Right renal pelvis (tissue), 4 donors: ENCODE results near the gene VTN. TPM values are rescaled to one million over a fixed set of nuclear protein-coding genes. Genes with fewer than 3 reads are reported as not detected.
A peak's percentile ranks its signal among the peaks of the same experiment; 100 is the strongest.

Experiments used
- DNase-seq, 4 donors: peaks; one replicate each; pipeline ENCODE4 v3.0.0-alpha.2; 2013; ENCODE audit warnings: low read depth in 4 of 4, low spot score in 3 of 4, missing footprints in 1 of 4
- polyA plus RNA-seq, 4 donors: library from polyadenylated mRNA; unstranded; fragments of 120-200 nt; gene quantifications; one replicate each; pipeline ENCODE4 v1.2.1, GENCODE V29; 2013; ENCODE audit not compliant: insufficient read length in 4 of 4

Gene VTN
- 10 to 100 TPM in 3 of 4 donors, 1 to 10 TPM in 1; 9.4 to 21.3 (median 15.2) TPM for polyA plus RNA-seq

DNA sequence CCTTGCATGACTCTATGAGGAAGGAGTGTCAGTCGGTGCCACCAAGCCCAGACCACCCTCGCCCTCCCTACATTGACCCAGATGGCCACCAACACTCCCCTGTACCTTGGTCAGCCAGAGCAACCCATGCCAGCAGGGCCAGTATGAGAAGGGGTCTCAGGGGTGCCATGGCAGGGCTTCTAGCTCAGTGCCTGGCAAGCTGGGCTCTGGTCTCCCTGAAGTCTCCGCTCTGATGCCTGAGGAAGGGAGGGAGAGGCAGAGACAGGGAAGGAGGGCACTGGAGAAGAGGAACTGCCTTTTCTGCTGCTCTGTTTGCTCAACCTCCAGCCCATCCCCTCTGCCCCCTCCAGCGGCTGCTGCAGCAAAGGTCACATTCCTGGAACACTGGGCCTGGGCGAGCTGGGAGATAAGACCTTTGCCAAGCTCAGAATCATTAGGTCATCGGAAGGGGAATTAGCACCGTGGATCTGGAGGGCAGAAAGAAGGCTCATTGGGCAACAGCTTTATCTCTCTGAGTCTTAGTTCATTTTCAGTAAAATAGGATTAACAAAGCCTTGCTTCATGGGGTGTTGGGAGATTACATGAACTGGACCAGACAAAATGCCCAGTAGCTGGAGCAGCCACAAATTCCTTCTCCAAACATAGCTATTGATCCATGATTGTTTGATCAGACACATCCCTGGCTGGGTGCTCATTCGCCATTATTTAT lies at the start of gene VTN:
VTN (minus strand) TSS at position 273 of the 709 bp plus-strand sequence; CDS start at position 169, 104 bp downstream.
- no peak for DNase-seq

DNA sequence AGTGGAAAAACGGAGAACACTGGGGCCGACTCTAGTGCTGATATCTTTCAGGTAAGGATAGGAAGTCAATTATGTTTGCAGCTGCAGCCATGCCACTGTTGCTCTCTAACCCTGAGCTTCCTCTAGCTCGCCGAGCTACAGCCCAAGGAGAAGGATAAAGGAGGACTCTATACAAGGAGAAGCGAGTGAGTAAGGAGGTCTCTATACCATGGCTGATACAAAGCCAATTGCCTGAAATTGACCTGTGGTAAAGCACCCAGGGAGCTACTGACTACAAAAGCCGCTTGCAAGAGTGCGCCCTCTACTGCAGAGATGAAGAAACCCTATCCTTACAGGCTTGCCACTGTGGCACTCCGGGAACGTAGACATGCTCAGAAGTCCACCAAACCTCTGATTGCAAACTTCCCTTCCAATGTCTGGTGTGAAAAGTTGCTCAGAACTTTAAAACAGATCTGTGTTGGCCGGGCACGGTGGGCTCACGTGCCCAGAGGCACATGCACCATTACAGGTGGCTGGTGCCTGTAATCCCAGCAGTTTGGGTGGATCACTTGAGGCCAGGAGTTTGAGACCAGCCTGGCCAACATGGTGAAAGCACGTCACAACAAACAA lies 46.7 kb upstream of the VTN start:
- no peak for DNase-seq

DNA sequence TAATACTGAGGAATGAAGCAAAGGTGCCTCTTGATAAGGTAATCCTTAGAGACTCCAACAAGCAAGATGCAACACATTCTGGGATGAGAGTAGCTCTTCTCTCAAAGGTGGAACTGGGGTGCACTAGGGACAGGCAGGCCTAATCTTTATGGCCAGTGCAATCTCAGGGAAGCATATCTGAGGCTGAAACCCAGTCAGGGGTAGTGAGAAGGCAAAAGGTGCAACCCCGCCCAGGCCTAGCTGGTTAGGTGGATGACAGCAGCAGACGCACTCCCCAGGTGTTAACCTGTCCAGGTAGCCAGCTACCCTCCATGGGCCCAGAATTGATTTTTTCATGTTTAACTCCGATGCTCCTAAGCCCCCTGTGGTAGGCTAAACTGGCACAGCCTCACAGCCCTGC lies 45.8 kb upstream of the VTN start:
- no peak for DNase-seq

DNA sequence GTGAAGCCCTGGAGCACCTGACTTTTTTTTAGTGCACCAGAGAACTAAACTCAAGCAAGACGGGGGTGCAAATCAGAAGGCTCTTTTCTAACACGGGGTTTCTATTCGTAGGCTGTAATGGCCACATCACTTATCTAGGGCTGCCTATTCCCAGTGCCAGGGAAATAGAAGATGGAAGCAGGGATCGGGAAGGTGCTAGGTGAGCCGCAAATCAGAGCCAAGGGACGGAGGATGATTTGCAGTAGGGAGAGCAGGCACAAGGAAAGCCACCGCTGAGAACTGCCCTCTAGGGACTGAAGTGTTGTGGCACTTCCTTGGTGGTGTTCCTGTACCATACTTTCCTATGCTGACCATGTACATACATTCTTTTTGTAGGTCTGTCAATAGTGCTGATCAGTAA lies 43.7 kb upstream of the VTN start:
- DNase-seq: no peak

- no peak for DNase-seq
Observed at GRCh38 chr17:28412099-28412498, 42.0 kb upstream of the VTN start.

- no peak for DNase-seq
Observed at GRCh38 chr17:28407974-28408306, 37.8 kb upstream of the VTN start.

- DNase-seq: no peak
Observed at GRCh38 chr17:28407130-28407973, 37.2 kb upstream of the VTN start.

GRCh38 chr17:28406473-28406814 lies 36.3 kb upstream of the VTN start:
- no peak for DNase-seq

GRCh38 chr17:28405632-28406472 lies 35.7 kb upstream of the VTN start, which contains the start of gene SLC46A1:
Gene SLC46A1, minus strand, starts transcription at chr17:28406212. Its CDS starts 98 bp downstream, at chr17:28406114.
- DNase-seq: peak in 1 of 4 donors; percentile 15

DNA sequence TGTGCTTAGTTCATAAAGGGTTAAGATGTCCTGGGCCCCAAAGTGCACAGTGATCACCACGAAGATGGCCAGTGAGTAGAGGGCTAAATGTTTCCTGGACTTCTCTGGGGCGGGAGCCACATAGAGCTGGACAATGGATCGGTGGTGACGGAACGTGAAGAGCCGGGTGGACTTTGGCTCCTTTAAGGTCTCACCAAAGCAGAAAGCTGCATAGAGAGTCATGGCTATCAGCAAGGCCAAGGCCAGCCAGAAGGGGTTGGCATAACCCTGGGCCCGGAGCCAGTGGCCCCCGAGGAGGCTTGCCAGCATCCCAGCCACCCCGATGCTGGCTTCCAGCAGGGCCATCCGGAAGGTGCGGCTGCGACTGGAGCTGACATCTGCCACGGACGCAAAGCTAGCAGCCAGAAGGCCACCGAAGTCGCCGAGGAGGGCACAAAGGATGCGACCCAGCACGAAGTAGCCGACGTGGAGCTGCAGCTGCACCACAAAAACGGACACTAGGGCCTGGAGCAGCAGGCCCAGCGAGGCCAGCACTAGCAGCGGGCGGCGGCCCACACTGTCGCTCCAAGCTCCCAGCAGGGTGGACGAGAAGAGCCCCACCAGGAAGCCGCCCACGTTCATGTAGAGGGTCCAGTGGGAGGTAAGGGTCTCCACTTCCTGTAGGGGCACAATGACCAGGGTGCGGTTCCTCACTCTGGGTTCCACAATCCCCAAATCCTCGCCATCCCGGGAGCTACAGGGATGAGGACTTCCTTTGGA lies 34.9 kb upstream of the VTN start:
- no peak for DNase-seq

DNA sequence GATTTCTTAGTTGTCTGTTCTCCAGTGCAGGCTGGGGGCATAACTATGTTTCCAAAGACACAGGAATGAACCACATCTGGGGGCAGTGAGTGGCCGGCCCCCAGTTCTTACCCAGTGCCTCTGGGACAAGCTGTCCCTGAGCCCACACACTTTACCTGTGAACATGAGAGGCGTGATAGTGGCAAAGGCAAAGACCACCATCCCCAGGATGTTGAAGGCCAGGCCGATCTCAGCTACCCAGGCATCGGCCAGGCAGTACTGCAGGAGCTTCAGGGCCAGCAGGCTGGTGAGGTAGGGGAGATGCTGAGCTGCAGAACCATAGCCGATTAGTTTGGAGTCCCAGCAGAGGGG lies 34.3 kb upstream of the VTN start:
- no peak for DNase-seq

GRCh38 chr17:28404007-28404406 lies 33.9 kb upstream of the VTN start:
- DNase-seq: no peak

DNA sequence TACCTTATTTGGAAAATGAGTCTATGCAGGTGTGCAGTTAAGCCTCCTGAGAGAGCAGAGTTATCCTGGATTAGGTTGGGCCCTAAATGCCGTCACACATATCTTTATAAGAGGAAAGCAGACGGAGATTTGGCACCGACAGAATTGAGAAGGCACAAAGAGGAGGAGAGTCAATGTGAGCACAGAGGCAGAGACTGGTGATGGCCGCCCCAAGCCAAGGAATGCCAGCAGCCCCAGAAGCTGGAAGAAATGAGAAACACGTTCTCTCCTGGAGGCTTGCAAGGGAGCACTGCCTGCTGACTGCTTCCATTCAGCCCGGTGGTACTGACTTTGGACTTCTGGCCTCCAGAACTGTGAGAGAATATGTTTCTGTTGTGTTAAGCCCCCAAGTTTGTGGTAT lies 32.7 kb upstream of the VTN start:
- DNase-seq: no peak

GRCh38 chr17:28402224-28402630 lies 32.1 kb upstream of the VTN start:
- DNase-seq: no peak

DNA sequence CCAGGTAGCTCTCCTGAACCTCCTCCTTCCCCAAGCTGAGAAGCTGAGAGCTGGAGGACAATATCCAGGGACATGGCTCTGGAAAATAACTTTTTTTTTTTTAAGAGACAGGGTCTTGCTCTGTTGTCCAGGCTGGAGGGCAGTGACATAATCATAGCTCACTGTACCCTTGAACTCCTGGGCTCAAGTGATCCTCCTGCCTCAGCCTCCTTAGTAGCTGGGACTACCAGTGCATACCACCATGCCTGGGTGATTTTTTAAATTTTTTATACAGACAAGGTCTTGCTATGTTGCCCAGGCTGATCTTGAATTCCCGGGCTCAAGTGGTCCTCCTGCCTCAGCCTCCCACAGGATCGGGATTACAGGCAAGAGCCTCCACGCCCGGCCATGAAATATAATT lies 29.7 kb upstream of the VTN start:
- no peak for DNase-seq

GRCh38 chr17:28398280-28398981 lies 28.3 kb upstream of the VTN start:
- DNase-seq: no peak

- DNase-seq: no peak
Observed at GRCh38 chr17:28397687-28398279, 27.7 kb upstream of the VTN start.

DNA sequence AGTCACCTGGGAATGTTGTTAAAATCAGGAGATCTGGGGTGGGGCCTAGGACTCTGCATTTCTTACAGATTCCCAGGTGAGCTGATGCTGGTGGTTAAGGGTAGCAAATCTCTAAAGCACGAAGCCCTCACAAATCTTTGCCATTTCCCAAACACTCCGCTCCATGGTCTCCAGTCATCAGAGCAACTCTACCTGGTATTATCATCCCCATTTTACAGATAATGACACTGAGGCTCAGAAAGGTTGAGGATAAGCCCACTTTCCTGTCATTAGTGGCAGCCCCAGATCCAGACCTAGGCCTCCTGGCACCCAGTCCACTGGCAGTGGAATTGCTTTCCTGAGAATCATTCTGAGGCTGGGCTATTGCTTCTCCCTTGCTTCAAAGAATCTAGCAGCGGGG lies 27.2 kb upstream of the VTN start:
- no peak for DNase-seq

DNA sequence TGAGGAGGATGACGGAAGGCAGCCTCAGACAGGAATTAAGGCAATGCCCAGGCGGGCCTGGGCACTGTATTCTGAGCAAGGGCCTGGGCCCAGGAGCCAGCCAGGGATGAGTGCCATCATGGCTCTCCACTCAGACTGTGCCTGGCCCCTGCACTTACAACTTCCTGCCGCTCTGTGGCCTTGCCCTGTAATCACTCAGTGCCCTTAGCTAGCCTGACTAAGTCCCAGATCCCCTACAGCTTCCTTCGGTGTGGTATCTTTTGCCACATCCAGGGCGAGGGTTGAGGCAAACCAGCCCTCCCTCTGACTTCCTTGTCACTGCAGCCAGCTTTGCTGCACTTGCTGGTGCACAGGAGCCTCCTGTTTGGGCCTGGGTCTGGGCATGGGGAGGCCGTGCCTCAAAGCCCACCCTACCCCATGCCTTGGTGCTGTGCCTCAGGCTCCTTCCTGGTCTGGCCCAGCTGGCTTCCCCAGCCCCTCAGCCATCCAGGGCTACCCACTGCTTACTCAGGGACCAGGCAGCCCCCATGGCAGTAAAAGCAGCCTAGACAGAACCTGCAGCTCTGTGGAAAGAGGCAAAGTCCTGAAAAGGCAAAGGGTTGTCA lies 26.6 kb upstream of the VTN start:
- no peak for DNase-seq
